Medulla oblongata (tissue), 1 donor: Measurements from ENCODE around the gene MYORG.

Experiments used
- DNase-seq: peaks from one replicate; pipeline ENCODE4 v3.0.0-alpha.2; 2015; ENCODE audit errors: extremely low spot score

Gene MYORG

GRCh38 chr9:34376596-34377403 is at the start of gene MYORG:
Gene MYORG (minus strand): TSS chr9:34376898. CDS start chr9:34372943, 3,955 bp downstream.
- DNase-seq = peak; percentile 95

DNA sequence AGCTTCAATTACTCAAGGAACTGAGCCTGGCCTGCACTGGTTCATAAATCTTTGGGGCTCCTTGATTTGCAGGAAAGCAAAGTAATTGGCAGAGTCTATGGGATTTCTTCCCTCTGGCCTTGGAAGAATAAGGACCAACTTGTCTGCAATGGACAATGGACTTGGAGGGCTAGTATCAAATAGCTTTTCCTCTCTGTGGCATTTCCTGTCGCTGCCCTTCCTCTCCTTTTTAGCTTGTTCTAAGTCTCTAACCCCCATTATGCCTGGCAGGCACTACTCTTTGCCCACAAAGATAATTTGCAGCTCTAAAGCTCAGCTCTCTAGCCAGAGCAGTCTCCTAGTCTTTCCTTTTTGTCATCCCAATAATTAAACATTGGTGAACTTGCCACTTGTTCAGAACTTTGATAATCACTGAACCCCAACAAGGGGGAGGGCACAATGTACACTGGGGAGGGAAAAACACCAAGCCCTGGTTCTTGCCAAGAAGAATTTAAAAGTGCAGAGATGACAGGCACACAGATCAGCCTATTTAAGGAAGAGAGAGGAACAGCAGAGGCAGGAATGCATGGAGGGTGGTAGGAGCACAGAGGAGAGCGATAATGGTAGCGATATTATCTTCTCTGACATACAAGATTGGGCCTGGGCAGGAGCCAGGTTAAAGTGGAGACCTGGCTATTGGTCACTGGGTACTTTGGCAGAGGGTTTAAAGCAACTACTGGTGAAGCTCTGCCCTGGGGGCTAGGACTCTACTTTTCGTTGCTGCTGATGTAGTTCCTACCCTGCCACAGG is 43.2 kb upstream of the MYORG start:
- DNase-seq = no peak

- DNase-seq = no peak
Measured at GRCh38 chr9:34417734-34418133, 41.0 kb upstream of the MYORG start.

DNA sequence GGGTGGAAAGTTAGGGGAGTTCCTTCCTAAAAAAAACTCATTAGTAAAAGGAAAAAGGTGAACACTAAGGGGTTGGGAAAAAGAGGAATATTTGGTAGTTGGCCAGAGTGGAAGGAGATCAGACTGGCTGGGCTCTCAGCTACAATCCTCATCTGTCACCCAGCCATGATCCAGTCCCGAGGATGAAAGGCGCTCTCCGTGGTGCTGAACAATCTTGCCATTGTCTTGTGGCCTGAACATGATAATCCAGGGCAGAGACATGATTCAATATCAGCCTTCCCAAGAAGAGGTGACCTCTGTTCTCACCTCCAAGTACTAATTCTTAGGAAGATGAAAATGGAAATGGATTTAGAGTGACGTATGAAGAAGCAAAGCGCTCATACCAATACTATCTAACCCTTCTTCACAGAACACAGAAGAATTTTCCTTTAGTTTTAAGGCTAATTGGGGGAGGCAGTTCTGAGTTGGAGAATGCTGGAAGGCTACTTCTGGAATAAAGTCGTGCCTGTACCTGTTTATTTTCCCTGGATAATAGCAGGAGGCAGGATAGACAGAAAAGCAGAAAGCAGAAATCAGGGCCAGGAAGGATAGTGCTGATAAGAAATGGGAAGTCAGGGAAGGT is 36.6 kb upstream of the MYORG start:
- peak; percentile 73 for DNase-seq

- no peak for DNase-seq
Measured at GRCh38 chr9:34412336-34412735, 35.6 kb upstream of the MYORG start.

DNA sequence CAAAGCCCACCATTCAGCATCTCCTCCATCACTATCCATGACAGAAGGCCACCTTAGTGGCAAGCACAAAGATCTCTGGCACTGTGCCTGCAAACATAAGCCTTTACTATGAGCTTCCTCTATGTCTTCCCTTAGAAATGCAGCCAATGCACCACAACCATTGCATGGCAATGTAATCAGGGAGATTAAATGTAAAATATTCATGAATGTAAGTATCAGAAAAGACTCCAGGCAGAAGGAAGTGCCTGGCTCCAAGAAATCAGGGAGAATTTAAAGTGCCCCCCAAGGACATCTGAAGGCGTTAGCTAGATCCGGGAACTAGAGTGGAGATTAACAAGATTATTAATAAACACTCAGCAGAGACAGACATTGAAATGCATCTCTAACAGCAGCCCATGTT is 32.5 kb upstream of the MYORG start:
- DNase-seq = no peak

- DNase-seq = no peak
Measured at GRCh38 chr9:34408173-34408572, 31.5 kb upstream of the MYORG start.

DNA sequence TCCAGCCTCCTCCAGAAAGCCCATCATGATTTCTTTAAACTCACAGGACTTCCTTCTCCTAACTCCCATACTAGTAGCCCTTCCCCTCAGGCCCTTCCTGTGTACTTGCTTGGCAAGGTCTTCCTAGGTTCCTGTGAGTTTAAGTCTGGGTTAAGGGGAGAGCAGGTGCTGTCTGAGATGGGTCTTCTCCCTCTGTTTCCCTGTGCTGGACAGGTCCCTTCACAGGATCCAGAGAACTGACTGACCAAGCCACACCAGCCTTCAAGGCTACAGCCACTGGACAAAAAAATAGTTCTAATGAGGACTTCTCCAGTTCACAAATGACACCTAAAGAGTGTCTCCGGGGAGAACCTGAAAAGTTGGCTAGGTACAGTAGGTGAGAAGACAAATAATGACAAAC is 29.5 kb upstream of the MYORG start:
- DNase-seq = no peak

- no peak for DNase-seq
Measured at GRCh38 chr9:34405719-34406118, 29.0 kb upstream of the MYORG start.

GRCh38 chr9:34403554-34404380 is 27.1 kb upstream of the MYORG start:
- DNase-seq = peak; percentile 82

DNA sequence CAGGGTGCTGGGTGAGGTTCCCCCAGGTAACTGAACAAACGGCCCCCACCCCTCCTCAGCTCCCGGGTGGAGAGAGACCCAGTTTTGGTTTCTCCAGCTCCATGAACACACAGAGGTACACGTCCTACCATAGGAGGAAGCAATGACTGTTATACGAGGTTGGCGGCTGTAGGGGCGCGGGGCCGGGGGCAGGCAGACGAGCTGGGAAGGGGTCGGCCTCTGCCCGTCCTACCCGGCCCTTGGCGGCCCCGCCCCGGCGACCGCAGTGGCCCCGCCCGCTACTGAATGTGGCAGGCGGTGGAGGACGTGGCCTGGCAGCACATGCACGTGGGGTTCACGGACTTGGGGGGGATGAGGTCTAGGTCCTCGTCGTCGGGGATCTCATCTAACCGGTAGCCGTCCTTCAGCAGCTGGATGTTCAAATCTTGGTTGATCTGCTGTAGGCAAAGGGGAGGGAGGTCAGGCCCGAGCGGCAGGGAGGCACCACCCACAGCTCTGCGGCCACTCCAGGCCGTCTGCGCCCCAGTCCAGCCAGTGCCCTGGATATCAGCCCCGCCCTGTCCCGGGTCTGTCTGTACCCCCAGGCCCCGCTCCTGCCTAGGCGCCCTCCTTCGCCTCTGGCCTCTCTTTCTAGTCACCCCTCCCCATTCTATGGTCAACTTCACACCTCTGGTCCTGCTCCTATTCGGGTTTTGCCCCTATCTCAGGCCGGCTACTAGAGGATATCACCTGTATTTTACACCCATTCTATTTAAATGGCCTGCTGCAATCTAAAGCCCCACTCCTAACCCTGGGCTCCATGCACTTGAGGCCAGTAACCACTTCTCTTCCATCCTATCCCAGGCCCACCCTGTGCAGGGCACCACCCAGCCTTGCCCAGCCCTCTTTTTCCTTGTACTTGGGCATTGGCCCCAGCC is 24.2 kb upstream of the MYORG start:
- DNase-seq = no peak

DNA sequence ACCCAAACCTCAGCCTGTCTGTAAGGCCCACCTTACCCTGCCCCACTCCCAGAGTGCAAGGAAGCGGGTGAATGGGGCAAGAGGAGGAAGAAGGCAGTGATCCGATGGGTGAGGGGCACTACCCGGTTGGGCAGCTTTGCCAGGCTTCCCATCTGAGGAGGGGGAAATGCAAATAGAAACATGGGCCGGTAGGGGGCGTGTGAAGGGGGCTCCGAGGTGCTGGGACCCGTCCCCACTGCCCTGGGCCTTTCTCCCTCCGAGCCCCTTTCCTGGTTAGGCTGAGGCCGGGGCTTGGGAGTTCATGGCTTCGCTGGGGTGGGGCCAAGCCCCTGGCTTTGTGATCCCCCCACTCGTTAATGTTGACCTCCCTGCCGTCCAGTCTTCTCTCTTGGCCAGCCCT is 23.6 kb upstream of the MYORG start:
- DNase-seq = no peak

DNA sequence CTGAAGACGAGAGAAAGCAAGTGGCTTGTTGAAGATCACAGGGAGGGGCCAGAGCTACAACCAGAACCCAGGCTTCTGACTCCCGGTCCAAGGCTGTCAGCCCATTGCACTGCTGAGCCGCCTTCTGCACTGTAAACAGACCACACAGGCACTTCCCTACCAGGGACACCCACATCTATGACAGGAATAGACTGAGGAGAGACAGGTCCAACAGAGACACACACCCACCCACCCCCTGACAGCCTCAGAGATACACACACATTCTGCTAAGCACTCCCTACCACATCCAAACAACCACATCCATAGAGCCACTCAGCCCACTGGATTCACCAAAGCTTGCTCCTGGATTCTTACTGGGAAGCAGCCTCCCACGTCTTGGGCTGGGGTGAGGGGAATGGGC is 23.0 kb upstream of the MYORG start:
- DNase-seq = no peak

DNA sequence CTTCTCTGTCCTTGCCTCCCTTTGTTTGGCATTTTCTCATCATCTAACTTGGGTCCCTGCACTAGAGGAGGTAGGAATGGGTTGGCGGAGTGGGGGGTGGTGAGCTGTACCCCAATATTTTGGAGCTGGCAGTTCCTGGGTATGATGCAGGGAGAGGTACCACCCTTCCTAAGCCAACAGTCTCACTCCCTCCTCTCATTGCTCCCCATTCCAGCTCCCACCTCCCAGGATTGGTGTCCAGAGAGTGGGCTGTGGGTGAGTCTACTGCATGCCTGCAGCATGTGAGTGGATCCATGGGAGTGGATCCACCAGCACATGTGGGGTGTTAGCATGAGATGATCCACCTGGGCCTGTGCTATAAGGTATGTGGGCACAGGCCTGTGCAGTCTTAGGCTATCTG is 22.2 kb upstream of the MYORG start:
- no peak for DNase-seq

DNA sequence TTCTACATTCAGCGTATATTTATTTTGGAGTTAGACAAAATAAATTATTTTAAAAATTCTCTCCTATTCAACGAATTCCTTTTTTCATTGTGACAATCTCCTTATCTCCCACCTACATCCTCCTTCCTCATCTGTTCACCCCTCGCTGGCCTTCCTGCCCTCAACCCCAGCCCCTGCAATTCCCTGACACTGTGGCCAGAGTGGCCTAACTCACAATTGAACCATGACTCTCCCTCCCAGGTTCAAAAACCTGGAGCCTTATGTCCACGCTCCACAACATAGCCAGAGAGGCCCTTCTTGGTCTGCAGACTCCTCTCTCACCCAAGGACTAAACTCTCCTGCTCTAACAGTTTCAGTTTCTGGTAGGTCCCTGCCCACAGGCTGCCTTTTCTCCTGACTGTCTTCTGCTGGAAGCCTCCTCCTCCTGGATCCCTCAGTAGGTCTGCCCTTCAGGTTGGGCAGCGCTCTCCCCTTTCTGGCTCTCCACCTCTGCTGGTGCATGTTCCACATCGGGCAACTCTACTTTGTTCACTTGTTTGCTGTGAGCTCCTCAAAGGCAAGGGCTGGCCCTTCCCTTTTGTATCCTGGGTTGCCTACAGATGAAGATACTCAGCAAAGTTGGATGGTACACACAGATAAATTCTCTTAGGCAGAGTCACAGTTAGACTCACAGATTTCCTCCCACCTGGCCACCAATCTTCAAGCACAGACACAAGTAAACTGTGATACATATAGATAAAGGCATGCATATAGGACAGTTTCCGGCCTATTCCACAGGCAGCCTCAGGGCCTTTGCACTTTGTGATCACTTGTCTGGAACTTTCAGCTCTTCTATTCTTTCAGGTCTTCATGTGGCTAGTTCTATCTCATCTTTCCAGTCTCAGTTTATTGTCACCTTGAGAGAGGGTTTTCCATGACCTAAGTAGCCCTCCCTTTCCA is 19.8 kb upstream of the MYORG start:
- no peak for DNase-seq

GRCh38 chr9:34392511-34392910 is 15.8 kb upstream of the MYORG start:
- DNase-seq = no peak

GRCh38 chr9:34387239-34387638 is 10.5 kb upstream of the MYORG start:
- DNase-seq = no peak

- no peak for DNase-seq
Measured at GRCh38 chr9:34386656-34387055, 10.0 kb upstream of the MYORG start.

- no peak for DNase-seq
Measured at GRCh38 chr9:34385561-34386230, 9.0 kb upstream of the MYORG start.
